K562 (cell line): Measurements from ENCODE around the gene DYTN. TPM values are rescaled to one million over a fixed set of nuclear protein-coding genes. Genes with fewer than 3 reads are reported as not detected.

Experiments
- CAMTA2 ChIP-seq: fragments of 250-450 bp; sonication (Bioruptor Pico); conservative IDR thresholded peaks from 2 replicates; pipeline ENCODE4 v1.5.1; 2022
- CREB1 ChIP-seq, 2 experiments: sonication (generic) in 1 of 2; formaldehyde crosslinking in 1 of 2; IDR thresholded peaks; 2 replicates each; pipeline versions ENCODE4 v1.6.1 to v1.8.0; 2012 to 2022; ENCODE audit warnings: inconsistent platforms in 1 of 2, mild to moderate bottlenecking in 1 of 2, missing genetic modification reagents in 1 of 2, moderate library complexity in 1 of 2
- ESRRA ChIP-seq: fragments of 450-650 bp; IDR thresholded peaks from 2 replicates; pipeline ENCODE4 v1.6.1; 2014; ENCODE audit warnings: low read depth, mild to moderate bottlenecking, moderate library complexity, borderline replicate concordance
- FOSL1 ChIP-seq: fragments of 200-800 bp; sonication (Bioruptor generic); conservative IDR thresholded peaks from 2 replicates; pipeline ENCODE4 v1.6.1; 2016; ENCODE audit warnings: missing genetic modification characterization, missing compliant biosample characterization
- JUND ChIP-seq, 2 experiments: IDR thresholded peaks; 2 replicates in 1 of 2; 3 replicates in 1 of 2; pipeline ENCODE4 v1.6.1; 2011; ENCODE audit warnings: borderline replicate concordance in 2 of 2, low read depth in 2 of 2, low read length in 2 of 2, improper control_type of control experiment in 1 of 2, missing biosample characterization in 1 of 2, missing genetic modification characterization in 1 of 2, missing genetic modification reagents in 1 of 2
- RBFOX2 ChIP-seq: fragments of 200-400 bp; formaldehyde crosslinking; IDR thresholded peaks from 2 replicates; pipeline ENCODE4 v1.6.1; 2017; ENCODE audit warnings: low read depth, mild to moderate bottlenecking, low read length, moderate library complexity
- SIN3A ChIP-seq, 2 experiments: fragments of 150-350 bp in 1 of 2; IDR thresholded peaks; 2 replicates each; pipeline ENCODE4 v1.6.1; 2011 to 2016; ENCODE audit warnings: borderline replicate concordance in 2 of 2, low read depth in 2 of 2, low read length in 2 of 2, mild to moderate bottlenecking in 2 of 2, moderate library complexity in 2 of 2; ENCODE audit not compliant: control insufficient read depth in 1 of 2
- polyA plus RNA-seq, 8 experiments: library from polyadenylated mRNA; depleted of rRNA in 4 of 8; stranded (reverse) in 5 of 8; unstranded in 3 of 8; fragments of >200 nt; fragmentation: Nextera tagmentation in 2 of 8; fragmentation: Illumina TruSeq in 1 of 8; extraction: Ambion mirVana in 2 of 8; extraction: Trizol in 1 of 8; gene quantifications; 2 replicates each; pipeline versions ENCODE4 v1.2.1 to v1.2.3, GENCODE V29; 2011 to 2014; ENCODE audit warnings: inconsistent platforms in 1 of 8, missing spikeins in 1 of 8
- total RNA-seq, 7 experiments: library from RNA; depleted of rRNA in 6 of 7; stranded (reverse); fragments of >200 nt in 6 of 7; fragmentation: Illumina TruSeq in 2 of 7; extraction: Trizol in 2 of 7; gene quantifications; 2 replicates each; pipeline versions ENCODE4 v1.2.1 to v1.2.3, GENCODE V29; 2011 to 2021; ENCODE audit warnings: low replicate concordance in 1 of 7
- TF ChIP-seq, protein P1 (sequence below): fragments of 450-650 bp; IDR thresholded peaks from 2 replicates; pipeline ENCODE4 v1.6.1; 2016; ENCODE audit warnings: borderline replicate concordance
- TF ChIP-seq, protein P2 (sequence below): fragments of 450-650 bp; formaldehyde crosslinking; IDR thresholded peaks from 2 replicates; pipeline ENCODE4 v1.4.0; 2020; ENCODE audit warnings: mild to moderate bottlenecking, moderate library complexity
- TF ChIP-seq, protein P3 (sequence below): fragments of 450-650 bp; IDR thresholded peaks from 2 replicates; pipeline ENCODE4 v1.6.1; 2016; ENCODE audit warnings: mild to moderate bottlenecking
- TF ChIP-seq, protein P4 (sequence below): fragments of 450-650 bp; IDR thresholded peaks from 2 replicates; pipeline ENCODE4 v1.6.1; 2014; ENCODE audit warnings: low read depth, mild to moderate bottlenecking, moderate library complexity, borderline replicate concordance

DYTN gene
- total and polyA plus RNA-seq, 9 of the 15 experiments (the other 6 are each of a cell fraction or from before 2014, with no cell fraction given) = not detected

DNA sequence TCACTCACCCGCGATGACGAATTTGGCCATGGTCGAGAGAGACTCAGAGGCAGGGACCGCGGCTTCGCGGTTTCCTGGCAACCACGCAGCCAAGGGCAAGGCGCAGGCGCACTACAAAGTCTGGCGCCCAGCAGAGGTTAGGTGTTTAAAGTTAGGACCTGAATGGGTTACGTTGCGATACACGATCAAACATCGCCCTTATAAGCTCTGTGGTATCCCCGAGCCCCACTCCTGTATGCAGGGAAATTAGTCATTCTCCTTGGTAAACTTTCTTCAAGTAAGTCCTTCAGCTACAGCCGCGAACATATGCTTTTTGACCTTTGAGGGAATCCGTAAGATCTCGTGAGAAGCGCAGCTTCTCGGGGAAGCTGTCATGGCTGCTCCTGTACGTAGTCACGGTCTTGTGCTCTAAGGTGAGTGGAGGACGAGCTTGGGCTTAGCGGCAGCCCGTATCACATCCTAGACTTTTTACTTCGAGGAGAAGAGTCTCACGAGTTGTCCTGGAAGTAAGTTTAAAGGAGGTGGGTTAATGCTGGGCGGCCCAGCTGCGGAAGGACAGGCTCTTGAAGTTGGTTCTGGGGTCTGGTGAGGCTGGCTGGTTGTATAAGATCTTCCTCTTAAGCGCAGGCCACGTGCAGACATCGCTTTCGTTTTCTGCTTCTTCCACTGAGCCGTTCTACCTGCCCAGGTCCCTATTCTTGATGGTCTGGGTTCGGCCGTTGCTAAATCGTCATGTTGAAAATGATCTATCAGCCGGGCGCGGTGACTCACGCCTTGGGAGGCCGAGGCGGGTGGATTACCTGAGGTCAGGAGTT is 47.3 kb upstream of the DYTN start, which contains the start of the genes FASTKD2 and MDH1B (continued):
- TF ChIP-seq, protein P1, sequence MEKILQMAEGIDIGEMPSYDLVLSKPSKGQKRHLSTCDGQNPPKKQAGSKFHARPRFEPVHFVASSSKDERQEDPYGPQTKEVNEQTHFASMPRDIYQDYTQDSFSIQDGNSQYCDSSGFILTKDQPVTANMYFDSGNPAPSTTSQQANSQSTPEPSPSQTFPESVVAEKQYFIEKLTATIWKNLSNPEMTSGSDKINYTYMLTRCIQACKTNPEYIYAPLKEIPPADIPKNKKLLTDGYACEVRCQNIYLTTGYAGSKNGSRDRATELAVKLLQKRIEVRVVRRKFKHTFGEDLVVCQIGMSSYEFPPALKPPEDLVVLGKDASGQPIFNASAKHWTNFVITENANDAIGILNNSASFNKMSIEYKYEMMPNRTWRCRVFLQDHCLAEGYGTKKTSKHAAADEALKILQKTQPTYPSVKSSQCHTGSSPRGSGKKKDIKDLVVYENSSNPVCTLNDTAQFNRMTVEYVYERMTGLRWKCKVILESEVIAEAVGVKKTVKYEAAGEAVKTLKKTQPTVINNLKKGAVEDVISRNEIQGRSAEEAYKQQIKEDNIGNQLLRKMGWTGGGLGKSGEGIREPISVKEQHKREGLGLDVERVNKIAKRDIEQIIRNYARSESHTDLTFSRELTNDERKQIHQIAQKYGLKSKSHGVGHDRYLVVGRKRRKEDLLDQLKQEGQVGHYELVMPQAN = peak; percentile 63; the same call in 1 of the 2 replicates
- TF ChIP-seq FOSL1 (tag) (peak; percentile 64), RBFOX2 (peak; percentile 66), CREB1 (IDR thresholded peaks at IDR 0.05) (0 out of 2 replicates have a peak, but pooled peaks have one; percentile 27), CREB1 (CRISPR knock-in tag; IDR thresholded peaks at IDR 0.05) (no peak), CAMTA2 (CRISPR knock-in tag) (no peak), JUND (IDR thresholded peaks at IDR 0.05; ENCODE audit: borderline replicate concordance, low read depth, low read length) (peak; percentile 23; the same call in 1 of the 2 replicates), JUND (tag; IDR thresholded peaks at IDR 0.05; ENCODE audit: borderline replicate concordance, low read depth, low read length) (no peak; the same call in 1 of the 3 replicates), ESRRA (peak; percentile 57), SIN3A (IDR thresholded peaks at IDR 0.05; ENCODE audit: borderline replicate concordance in 2 of 2, control insufficient read depth in 1 of 2, low read depth in 2 of 2, low read length in 2 of 2) (peak; percentile 63 to 73; a peak in 2 of 4 replicates)
- TF ChIP-seq, protein P2, sequence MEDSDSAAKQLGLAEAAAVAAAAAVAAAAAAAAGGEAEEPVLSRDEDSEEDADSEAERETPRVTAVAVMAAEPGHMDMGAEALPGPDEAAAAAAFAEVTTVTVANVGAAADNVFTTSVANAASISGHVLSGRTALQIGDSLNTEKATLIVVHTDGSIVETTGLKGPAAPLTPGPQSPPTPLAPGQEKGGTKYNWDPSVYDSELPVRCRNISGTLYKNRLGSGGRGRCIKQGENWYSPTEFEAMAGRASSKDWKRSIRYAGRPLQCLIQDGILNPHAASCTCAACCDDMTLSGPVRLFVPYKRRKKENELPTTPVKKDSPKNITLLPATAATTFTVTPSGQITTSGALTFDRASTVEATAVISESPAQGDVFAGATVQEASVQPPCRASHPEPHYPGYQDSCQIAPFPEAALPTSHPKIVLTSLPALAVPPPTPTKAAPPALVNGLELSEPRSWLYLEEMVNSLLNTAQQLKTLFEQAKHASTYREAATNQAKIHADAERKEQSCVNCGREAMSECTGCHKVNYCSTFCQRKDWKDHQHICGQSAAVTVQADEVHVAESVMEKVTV (CRISPR knock-in tag) = no peak
- TF ChIP-seq, protein P3, sequence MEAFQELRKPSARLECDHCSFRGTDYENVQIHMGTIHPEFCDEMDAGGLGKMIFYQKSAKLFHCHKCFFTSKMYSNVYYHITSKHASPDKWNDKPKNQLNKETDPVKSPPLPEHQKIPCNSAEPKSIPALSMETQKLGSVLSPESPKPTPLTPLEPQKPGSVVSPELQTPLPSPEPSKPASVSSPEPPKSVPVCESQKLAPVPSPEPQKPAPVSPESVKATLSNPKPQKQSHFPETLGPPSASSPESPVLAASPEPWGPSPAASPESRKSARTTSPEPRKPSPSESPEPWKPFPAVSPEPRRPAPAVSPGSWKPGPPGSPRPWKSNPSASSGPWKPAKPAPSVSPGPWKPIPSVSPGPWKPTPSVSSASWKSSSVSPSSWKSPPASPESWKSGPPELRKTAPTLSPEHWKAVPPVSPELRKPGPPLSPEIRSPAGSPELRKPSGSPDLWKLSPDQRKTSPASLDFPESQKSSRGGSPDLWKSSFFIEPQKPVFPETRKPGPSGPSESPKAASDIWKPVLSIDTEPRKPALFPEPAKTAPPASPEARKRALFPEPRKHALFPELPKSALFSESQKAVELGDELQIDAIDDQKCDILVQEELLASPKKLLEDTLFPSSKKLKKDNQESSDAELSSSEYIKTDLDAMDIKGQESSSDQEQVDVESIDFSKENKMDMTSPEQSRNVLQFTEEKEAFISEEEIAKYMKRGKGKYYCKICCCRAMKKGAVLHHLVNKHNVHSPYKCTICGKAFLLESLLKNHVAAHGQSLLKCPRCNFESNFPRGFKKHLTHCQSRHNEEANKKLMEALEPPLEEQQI = no peak
- TF ChIP-seq, protein P4, sequence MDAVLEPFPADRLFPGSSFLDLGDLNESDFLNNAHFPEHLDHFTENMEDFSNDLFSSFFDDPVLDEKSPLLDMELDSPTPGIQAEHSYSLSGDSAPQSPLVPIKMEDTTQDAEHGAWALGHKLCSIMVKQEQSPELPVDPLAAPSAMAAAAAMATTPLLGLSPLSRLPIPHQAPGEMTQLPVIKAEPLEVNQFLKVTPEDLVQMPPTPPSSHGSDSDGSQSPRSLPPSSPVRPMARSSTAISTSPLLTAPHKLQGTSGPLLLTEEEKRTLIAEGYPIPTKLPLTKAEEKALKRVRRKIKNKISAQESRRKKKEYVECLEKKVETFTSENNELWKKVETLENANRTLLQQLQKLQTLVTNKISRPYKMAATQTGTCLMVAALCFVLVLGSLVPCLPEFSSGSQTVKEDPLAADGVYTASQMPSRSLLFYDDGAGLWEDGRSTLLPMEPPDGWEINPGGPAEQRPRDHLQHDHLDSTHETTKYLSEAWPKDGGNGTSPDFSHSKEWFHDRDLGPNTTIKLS = peak; percentile 68; the same call in 1 of the 2 replicates
